K562 (cell line): Measurements from ENCODE around the gene PFKFB2. TPM values are rescaled to one million over a fixed set of nuclear protein-coding genes. Genes with fewer than 3 reads are reported as not detected.

Experiments
- ATAC-seq: fragments of 200-7000 bp; cut with Tn5 transposase; 3 replicates; pipeline ENCODE4 v1.9.1; 2020; ENCODE audit warnings: moderate library complexity
- BruUV-seq: library from RNA; stranded (reverse); fragments of 400-500 nt; replicated peaks from 2 replicates; lab custom pipeline; 2021; lab: Mats Ljungman, UMichigan
- CTCF ChIA-PET: fragments of 300-600 bp; formaldehyde crosslinking; extraction: SDS; loops from one replicate; lab custom pipeline; 2021; ENCODE audit warnings: low intra/inter-chr PET ratio; lab: Yijun Ruan, JAX
- POLR2A ChIA-PET: fragments of 300-600, 350-650 bp; sonication (Branson Sonifier 250); formaldehyde crosslinking; extraction: SDS; loops from one replicate; lab custom pipeline; 2021; ENCODE audit warnings: antibody characterized with exemption, inconsistent platforms; lab: Yijun Ruan, JAX
- DNase-seq, 4 experiments: peaks; one replicate each; pipeline versions ENCODE4 v3.0.0 to v3.0.0-alpha.2; 2011 to 2018; ENCODE audit warnings: low spot score in 3 of 4, mixed read lengths in 3 of 4; ENCODE audit errors: extremely low read depth in 1 of 4
- FAIRE-seq: peaks from 2 replicates; lab custom pipeline; 2011; peaks lifted over from hg19 to GRCh38; lab: Jason Lieb, UNC
- H2AFZ ChIP-seq: 2 replicates; pipeline ENCODE4 v1.6.0; 2011; ENCODE audit warnings: low read depth, low read length, control low read depth, inconsistent platforms
- H3K27ac ChIP-seq: fragments of 200-600 bp; 3 replicates; pipeline ENCODE4 v1.8.0; 2011; ENCODE audit warnings: low read depth, mild to moderate bottlenecking, control low read depth, inconsistent platforms, low read length, moderate library complexity, mixed read lengths; ENCODE audit errors: extremely low read depth
- H3K27me3 ChIP-seq, 2 experiments: fragments of 300-600 bp in 1 of 2; 2 replicates in 1 of 2; 3 replicates in 1 of 2; pipeline versions ENCODE4 v1.6.0 to v1.8.0; 2011; ENCODE audit warnings: inconsistent platforms in 2 of 2, low read length in 2 of 2, mild to moderate bottlenecking in 1 of 2, mixed read lengths in 1 of 2, moderate library complexity in 1 of 2; ENCODE audit not compliant: control insufficient read depth in 2 of 2, insufficient read depth in 2 of 2
- H3K36me3 ChIP-seq: fragments of 300-600 bp; 3 replicates; pipeline ENCODE4 v1.8.0; 2011; ENCODE audit warnings: mild to moderate bottlenecking, low read length, inconsistent platforms; ENCODE audit not compliant: control insufficient read depth, insufficient read depth
- H3K4me1 ChIP-seq, 2 experiments: fragments of 200-600 bp in 1 of 2; replicated peaks in 1 of 2; 2 replicates in 1 of 2; 3 replicates in 1 of 2; pipeline versions ENCODE4 v1.5.1 to v1.8.0; 2011; ENCODE audit warnings: inconsistent platforms in 2 of 2, low read length in 2 of 2, mild to moderate bottlenecking in 1 of 2, mixed read lengths in 1 of 2, moderate library complexity in 1 of 2; ENCODE audit not compliant: control insufficient read depth in 2 of 2, insufficient read depth in 2 of 2
- H3K4me2 ChIP-seq: 2 replicates; pipeline ENCODE4 v1.6.1; 2011; ENCODE audit warnings: low read length, control low read depth, inconsistent platforms, mixed read lengths; ENCODE audit not compliant: insufficient read depth
- H3K4me3 ChIP-seq: fragments of 200-600 bp; sonication (generic), shearing (Covaris generic); 2 replicates; pipeline ENCODE4 v1.5.1; 2016; ENCODE audit warnings: control low read depth, inconsistent platforms
- H3K79me2 ChIP-seq: fragments of 200-600 bp; 3 replicates; pipeline ENCODE4 v1.8.0; 2011; ENCODE audit warnings: low read length, inconsistent platforms; ENCODE audit not compliant: control insufficient read depth, insufficient read depth
- H3K9ac ChIP-seq, 2 experiments: 2 replicates each; pipeline versions ENCODE4 v1.6.0 to v1.6.1; 2011; ENCODE audit warnings: low read depth in 2 of 2, low read length in 2 of 2, control low read depth in 1 of 2, inconsistent platforms in 1 of 2, mild to moderate bottlenecking in 1 of 2, mixed read lengths in 1 of 2; ENCODE audit not compliant: insufficient read depth in 1 of 2
- H3K9me1 ChIP-seq: one replicate; pipeline ENCODE4 v1.6.0; 2011; ENCODE audit warnings: inconsistent platforms, mild to moderate bottlenecking, low read length, moderate library complexity; ENCODE audit not compliant: control insufficient read depth, insufficient read depth
- H3K9me3 ChIP-seq: replicated peaks from 2 replicates; pipeline ENCODE4 v1.5.1; 2011; ENCODE audit warnings: low read depth, low read length, inconsistent platforms; ENCODE audit not compliant: control insufficient read depth, insufficient read depth
- H4K20me1 ChIP-seq: replicated peaks from 2 replicates; pipeline ENCODE4 v1.6.1; 2011; ENCODE audit warnings: low read length, inconsistent platforms, mixed read lengths; ENCODE audit not compliant: control insufficient read depth, insufficient read depth
- BRF2 ChIP-seq: IDR thresholded peaks from 3 replicates; pipeline ENCODE4 v1.6.1; 2011; ENCODE audit warnings: borderline replicate concordance, mild to moderate bottlenecking; ENCODE audit not compliant: insufficient read length, insufficient read depth
- CBX3 ChIP-seq, 2 experiments: IDR thresholded peaks; 1 replicate in 1 of 2; 2 replicates in 1 of 2; pipeline ENCODE4 v1.6.1; 2012; ENCODE audit warnings: inconsistent platforms in 2 of 2, low read length in 2 of 2, borderline replicate concordance in 1 of 2, control low read depth in 1 of 2
- EHMT2 ChIP-seq: fragments of 450-650 bp; IDR thresholded peaks from 2 replicates; pipeline ENCODE4 v1.6.1; 2018; ENCODE audit warnings: antibody characterized with exemption
- JUND ChIP-seq, 2 experiments: IDR thresholded peaks; 2 replicates in 1 of 2; 3 replicates in 1 of 2; pipeline ENCODE4 v1.6.1; 2011; ENCODE audit warnings: borderline replicate concordance in 2 of 2, low read depth in 2 of 2, low read length in 2 of 2, improper control_type of control experiment in 1 of 2, missing biosample characterization in 1 of 2, missing genetic modification characterization in 1 of 2, missing genetic modification reagents in 1 of 2
- PKNOX1 ChIP-seq: fragments of 450-650 bp; IDR thresholded peaks from 2 replicates; pipeline ENCODE4 v1.6.1; 2016
- WGBS: fragments of 100-300 bp; shearing (Covaris generic); methylation state at CpG from one replicate; pipeline ENCODE4 v1.1.6; 2016; ENCODE audit warnings: low coverage, mixed read lengths; ENCODE audit not compliant: insufficient coverage; ENCODE audit errors: missing lambda C conversion rate; 5-methylcytosine and 5-hydroxymethylcytosine counted together
- in situ Hi-C: fragments of 300-500 bp; cut with MboI; formaldehyde crosslinking; loops from 4 replicates; pipeline ENCODE4 v1.15.0; 2018; ENCODE audit warnings: inconsistent platforms, mixed read lengths
- intact Hi-C: fragments of 100-400 bp; cut with micrococcal nuclease; formaldehyde crosslinking; loops from 2 replicates; pipeline ENCODE4 v1.14.2; 2022
- polyA plus RNA-seq, 8 experiments: library from polyadenylated mRNA; depleted of rRNA in 4 of 8; stranded (reverse) in 5 of 8; unstranded in 3 of 8; fragments of >200 nt; fragmentation: Nextera tagmentation in 2 of 8; fragmentation: Illumina TruSeq in 1 of 8; extraction: Ambion mirVana in 2 of 8; extraction: Trizol in 1 of 8; gene quantifications; 2 replicates each; pipeline versions ENCODE4 v1.2.1 to v1.2.3, GENCODE V29; 2011 to 2014; ENCODE audit warnings: inconsistent platforms in 1 of 8, missing spikeins in 1 of 8
- total RNA-seq, 7 experiments: library from RNA; depleted of rRNA in 6 of 7; stranded (reverse); fragments of >200 nt in 6 of 7; fragmentation: Illumina TruSeq in 2 of 7; extraction: Trizol in 2 of 7; gene quantifications; 2 replicates each; pipeline versions ENCODE4 v1.2.1 to v1.2.3, GENCODE V29; 2011 to 2021; ENCODE audit warnings: low replicate concordance in 1 of 7
- TF ChIP-seq, protein P1 (sequence below): fragments of 450-650 bp; formaldehyde crosslinking; conservative IDR thresholded peaks from 2 replicates; pipeline ENCODE4 v1.4.0; 2022; ENCODE audit warnings: mild to moderate bottlenecking, missing genetic modification characterization
- TF ChIP-seq, protein P2 (sequence below), 2 experiments: IDR thresholded peaks; 2 replicates each; pipeline ENCODE4 v1.6.1; 2011; ENCODE audit warnings: borderline replicate concordance in 1 of 2, control low read depth in 1 of 2, low read depth in 1 of 2, low read length in 1 of 2, mild to moderate bottlenecking in 1 of 2, mixed read lengths in 1 of 2, moderate library complexity in 1 of 2; ENCODE audit not compliant: insufficient read depth in 1 of 2, insufficient read length in 1 of 2, poor library complexity in 1 of 2, severe bottlenecking in 1 of 2; ENCODE audit errors: extremely low read depth in 1 of 2

PFKFB2 gene
- total and polyA plus RNA-seq, 9 of the 15 experiments (the other 6 are each of a cell fraction or from before 2014, with no cell fraction given), result 6.9 to 26.0 (median 16.4) TPM

- H3K27ac ChIP-seq, result no peak overlapping the region
- H3K4me3 ChIP-seq, result no peak overlapping the region
- no peaks in the 10 kb centered on the region for H3K9me3 ChIP-seq
- H3K9ac ChIP-seq, result no peak overlapping the region
- CTCF ChIA-PET, result interaction anchor here (0.6 to 3.0 kb wide), 3 partner anchors 20 to 141 kb away, joined by 3 to 34 read pairs (median 17); partner anchors contain the start of gene YOD1
- ATAC-seq (peak; percentile 55), DNase-seq (peak; percentile 33 to 47 (median 44)), FAIRE-seq (peak; percentile 58)
- no peaks in the 10 kb centered on the region for H3K27me3 ChIP-seq
- no peaks in the 10 kb centered on the region for H4K20me1 ChIP-seq
- POLR2A ChIA-PET, result interaction anchor here (1.1 to 1.2 kb wide), 2 partner anchors 10 to 23 kb away, joined by 3 to 4 read pairs; partner anchors contain the start of gene PFKFB2
- TF ChIP-seq, protein P1, sequence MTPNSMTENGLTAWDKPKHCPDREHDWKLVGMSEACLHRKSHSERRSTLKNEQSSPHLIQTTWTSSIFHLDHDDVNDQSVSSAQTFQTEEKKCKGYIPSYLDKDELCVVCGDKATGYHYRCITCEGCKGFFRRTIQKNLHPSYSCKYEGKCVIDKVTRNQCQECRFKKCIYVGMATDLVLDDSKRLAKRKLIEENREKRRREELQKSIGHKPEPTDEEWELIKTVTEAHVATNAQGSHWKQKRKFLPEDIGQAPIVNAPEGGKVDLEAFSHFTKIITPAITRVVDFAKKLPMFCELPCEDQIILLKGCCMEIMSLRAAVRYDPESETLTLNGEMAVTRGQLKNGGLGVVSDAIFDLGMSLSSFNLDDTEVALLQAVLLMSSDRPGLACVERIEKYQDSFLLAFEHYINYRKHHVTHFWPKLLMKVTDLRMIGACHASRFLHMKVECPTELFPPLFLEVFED (CRISPR knock-in tag), result no peak
- TF ChIP-seq PKNOX1 (peak; percentile 41; the same call in 1 of the 2 replicates), EHMT2 (peak; percentile 66), CBX3 (IDR thresholded peaks at IDR 0.05; ENCODE audit: borderline replicate concordance in 1 of 2, low read length in 2 of 2) (0 out of 3 replicates have a peak, but pooled peaks of 1 of the 2 experiments have one; percentile 23), BRF2 (no peak), JUND (IDR thresholded peaks at IDR 0.05; ENCODE audit: borderline replicate concordance, low read depth, low read length) (no peak), JUND (tag; IDR thresholded peaks at IDR 0.05; ENCODE audit: borderline replicate concordance, low read depth, low read length) (no peak)
- TF ChIP-seq, protein P2, sequence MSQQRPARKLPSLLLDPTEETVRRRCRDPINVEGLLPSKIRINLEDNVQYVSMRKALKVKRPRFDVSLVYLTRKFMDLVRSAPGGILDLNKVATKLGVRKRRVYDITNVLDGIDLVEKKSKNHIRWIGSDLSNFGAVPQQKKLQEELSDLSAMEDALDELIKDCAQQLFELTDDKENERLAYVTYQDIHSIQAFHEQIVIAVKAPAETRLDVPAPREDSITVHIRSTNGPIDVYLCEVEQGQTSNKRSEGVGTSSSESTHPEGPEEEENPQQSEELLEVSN (IDR thresholded peaks at IDR 0.05; ENCODE audit: borderline replicate concordance in 1 of 2, extremely low read depth in 1 of 2, insufficient read depth in 1 of 2, insufficient read length in 1 of 2, low read depth in 1 of 2, low read length in 1 of 2, poor library complexity in 1 of 2, severe bottlenecking in 1 of 2), result no peak
- no peak overlapping the region for H3K4me2 ChIP-seq
- intact Hi-C loops, result loop anchor here (2.0 to 10.0 kb wide), 5 partner anchors 56 to 602 kb away; partner anchors contain the start of gene IKBKE
- in situ Hi-C loops, result loop anchor here (10.0 kb wide), 1 partner anchor 142 kb away; no protein-coding TSS in a partner anchor
- peaks cover 0 to 10% of the 10 kb centered on the region in 2 experiments; a peak in 2 of 5 replicates for H3K4me1 ChIP-seq
- peaks cover 17% of the 10 kb centered on the region; the same call in 2 of the 3 replicates for H3K36me3 ChIP-seq
- H3K9me1 ChIP-seq, result no peaks in the 10 kb centered on the region
- WGBS, result 46% methylated on average over 5 of the region's 5 CpGs
- H2AFZ ChIP-seq, result no peak overlapping the region
- no peaks in the 10 kb centered on the region for H3K79me2 ChIP-seq
- no TSS peak for BruUV-seq
Measured at GRCh38 chr1:207076181-207076955, 23.3 kb downstream of the PFKFB2 start.
